Endothelial cell (in vitro differentiated cells): ENCODE data around the gene TBL1XR1. TPM values are rescaled to one million over a fixed set of nuclear protein-coding genes. Genes with fewer than 3 reads are reported as not detected.

Source experiments
- DNase-seq: peaks from one replicate; pipeline ENCODE4 v3.0.0; 2021; ENCODE audit warnings: low spot score
- H3K27ac Mint-ChIP-seq: one replicate; pipeline ENCODE4 v1.8.0; 2021; ENCODE audit warnings: mixed read lengths, inconsistent platforms; ENCODE audit not compliant: unreplicated experiment
- H3K27me3 Mint-ChIP-seq: one replicate; pipeline ENCODE4 v1.8.0; 2021; ENCODE audit warnings: mild to moderate bottlenecking, moderate library complexity, mixed read lengths, inconsistent platforms; ENCODE audit not compliant: unreplicated experiment
- H3K36me3 Mint-ChIP-seq: one replicate; pipeline ENCODE4 v1.8.0; 2021; ENCODE audit warnings: mild to moderate bottlenecking, low read depth, mixed read lengths, inconsistent platforms; ENCODE audit not compliant: unreplicated experiment
- H3K4me1 Mint-ChIP-seq: one replicate; pipeline ENCODE4 v1.8.0; 2021; ENCODE audit warnings: mild to moderate bottlenecking, mixed read lengths, inconsistent platforms; ENCODE audit not compliant: unreplicated experiment
- H3K4me3 Mint-ChIP-seq: one replicate; pipeline ENCODE4 v1.8.0; 2021; ENCODE audit warnings: mild to moderate bottlenecking, mixed read lengths, inconsistent platforms; ENCODE audit not compliant: unreplicated experiment
- H3K9me3 Mint-ChIP-seq: one replicate; pipeline ENCODE4 v1.8.0; 2021; ENCODE audit warnings: mixed read lengths, inconsistent platforms; ENCODE audit not compliant: unreplicated experiment
- CTCF ChIP-seq: fragments of 200-600 bp; sonication (generic); IDR thresholded peaks from one replicate; pipeline ENCODE4 v1.5.0; 2021; ENCODE audit warnings: antibody characterized with exemption; ENCODE audit not compliant: unreplicated experiment
- total RNA-seq: library from RNA; stranded (reverse); fragmentation: NEBNext Ultra II Directional; extraction: Animal tissue kit (Norgen Biotek cat#: 25700); gene quantifications from one replicate; pipeline ENCODE4 v1.2.1, GENCODE V29; 2021; ENCODE audit not compliant: unreplicated experiment

Gene TBL1XR1
- total RNA-seq, 1 donor from 2014 or later: 156 TPM

- no peak for TF ChIP-seq CTCF
- Mint-ChIP-seq H3K4me3 (no peak overlapping the region), H3K9me3 (no peaks in the 10 kb centered on the region), H3K27ac (no peak overlapping the region), H3K4me1 (peaks cover 5% of the 10 kb centered on the region), H3K27me3 (no peaks in the 10 kb centered on the region), H3K36me3 (peaks cover 4% of the 10 kb centered on the region)
- no peak for DNase-seq
These were observed 128.3 kb downstream of the TBL1XR1 start for GRCh38 chr3:177068967-177069366.

GRCh38 chr3:177066068-177066467, 131.2 kb downstream of the TBL1XR1 start:
- peaks cover 4% of the 10 kb centered on the region for H3K36me3 Mint-ChIP-seq
- TF ChIP-seq CTCF: no peak
- peaks cover 5% of the 10 kb centered on the region for H3K4me1 Mint-ChIP-seq
- no peak overlapping the region for H3K4me3 Mint-ChIP-seq
- no peaks in the 10 kb centered on the region for H3K27me3 Mint-ChIP-seq
- H3K27ac Mint-ChIP-seq: peak overlapping the region; percentile 6
- no peak for DNase-seq
- H3K9me3 Mint-ChIP-seq: no peaks in the 10 kb centered on the region

GRCh38 chr3:177065285-177066033, 131.8 kb downstream of the TBL1XR1 start:
- no peaks in the 10 kb centered on the region for H3K27me3 Mint-ChIP-seq
- DNase-seq: no peak
- H3K36me3 Mint-ChIP-seq: peaks cover 4% of the 10 kb centered on the region
- H3K4me3 Mint-ChIP-seq: no peak overlapping the region
- TF ChIP-seq CTCF: no peak
- no peak overlapping the region for H3K27ac Mint-ChIP-seq
- H3K9me3 Mint-ChIP-seq: no peaks in the 10 kb centered on the region
- peaks cover 5% of the 10 kb centered on the region for H3K4me1 Mint-ChIP-seq

- DNase-seq: no peak
- Mint-ChIP-seq H3K4me1 (peaks cover 11% of the 10 kb centered on the region), H3K27ac (no peak overlapping the region), H3K36me3 (peaks cover 4% of the 10 kb centered on the region), H3K4me3 (no peak overlapping the region), H3K9me3 (no peaks in the 10 kb centered on the region), H3K27me3 (no peaks in the 10 kb centered on the region)
- TF ChIP-seq CTCF: no peak
These were observed 135.1 kb downstream of the TBL1XR1 start for GRCh38 chr3:177062052-177062732.

GRCh38 chr3:177061369-177061768, 135.9 kb downstream of the TBL1XR1 start:
- no peak for DNase-seq
- Mint-ChIP-seq H3K4me1 (peaks cover 9% of the 10 kb centered on the region), H3K27me3 (no peaks in the 10 kb centered on the region), H3K4me3 (no peak overlapping the region), H3K27ac (no peak overlapping the region), H3K9me3 (no peaks in the 10 kb centered on the region), H3K36me3 (peaks cover 3% of the 10 kb centered on the region)
- TF ChIP-seq CTCF: no peak
